Measurements from ENCODE around the gene CALD1.

DNA sequence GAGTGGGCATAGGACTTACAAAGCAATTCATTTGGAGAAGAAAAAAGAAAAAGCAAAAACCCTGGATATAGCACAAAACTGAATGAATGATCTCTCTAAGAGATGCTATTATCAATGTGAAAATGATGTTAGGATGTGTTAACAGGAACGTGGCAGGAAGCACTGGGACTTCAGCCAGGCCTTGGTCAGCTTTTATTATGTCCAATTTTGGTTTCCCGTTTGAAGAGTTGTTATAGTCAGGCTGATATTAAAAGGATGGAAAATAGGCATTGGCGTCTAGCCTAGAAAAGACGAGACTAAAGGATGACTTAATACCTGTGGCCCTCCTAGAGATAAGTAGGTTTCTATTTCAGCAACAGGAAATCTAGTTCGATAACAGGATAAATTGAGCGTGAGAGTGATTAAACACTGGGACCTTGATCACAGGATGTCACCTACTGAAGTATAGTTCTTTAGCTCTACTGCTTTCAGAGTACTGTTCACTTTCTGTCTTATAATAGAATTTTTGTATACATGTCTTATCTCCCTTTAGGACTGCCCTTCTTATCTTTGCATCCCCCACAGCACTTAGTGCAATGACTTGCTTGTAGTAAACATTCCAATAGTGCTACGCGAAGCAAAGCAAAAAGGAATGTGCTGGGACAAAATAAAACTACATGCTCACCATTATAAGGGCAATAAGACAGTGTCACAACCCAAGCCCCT, 107.1 kb downstream of the CALD1 start:
- TF ChIP-seq POLR2A (IDR thresholded peaks at IDR 0.05) (no peak), CTCF (IDR thresholded peaks at IDR 0.05) (no peak)
